ENCODE results near the gene NELFA.

The NELFA gene

DNA sequence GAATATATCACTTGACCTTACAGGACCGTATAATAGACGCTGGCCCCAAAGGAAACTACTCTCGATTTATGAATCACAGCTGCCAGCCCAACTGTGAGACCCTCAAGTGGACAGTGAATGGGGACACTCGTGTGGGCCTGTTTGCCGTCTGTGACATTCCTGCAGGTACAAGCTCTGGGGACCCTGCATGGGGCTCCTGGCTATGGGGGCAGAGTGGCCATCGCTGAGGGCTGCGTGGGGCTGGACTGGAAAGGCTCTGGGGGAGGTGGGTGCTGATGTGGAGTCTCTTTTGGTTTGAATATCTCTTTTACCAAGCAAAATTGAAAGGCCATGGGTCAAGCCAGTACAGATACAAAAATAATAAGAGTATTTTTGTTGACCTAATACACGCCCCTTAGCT, 33.9 kb downstream of the NELFA start:
- Histone ChIP-seq H3K9me3 (ENCODE audit: control insufficient read depth, insufficient read depth, low read depth, low read length) (no peaks in the 10 kb centered on the region), H3K36me3 (ENCODE audit: control insufficient read depth in 2 of 2, insufficient read depth in 1 of 2, low read length in 2 of 2) (peaks cover 5 to 98% of the 10 kb centered on the region in 2 experiments; a peak in 2 of 3 replicates), H3K4me3 (ENCODE audit: low read depth, low read length) (no peak overlapping the region), H3K27ac (ENCODE audit: extremely low read depth, low read depth, low read length) (no peak overlapping the region), H3K4me1 (ENCODE audit: control insufficient read depth, insufficient read depth, low read length) (no peaks in the 10 kb centered on the region)
- TF ChIP-seq ZNF248 (tag by site-specific recombination; IDR thresholded peaks at IDR 0.05) (no peak), ZSCAN30 (tag by site-specific recombination; IDR thresholded peaks at IDR 0.05) (no peak), ZNF791 (tag by site-specific recombination; IDR thresholded peaks at IDR 0.05) (no peak), ZNF239 (tag by site-specific recombination; IDR thresholded peaks at IDR 0.05) (no peak)
- TF ChIP-seq, protein P1, sequence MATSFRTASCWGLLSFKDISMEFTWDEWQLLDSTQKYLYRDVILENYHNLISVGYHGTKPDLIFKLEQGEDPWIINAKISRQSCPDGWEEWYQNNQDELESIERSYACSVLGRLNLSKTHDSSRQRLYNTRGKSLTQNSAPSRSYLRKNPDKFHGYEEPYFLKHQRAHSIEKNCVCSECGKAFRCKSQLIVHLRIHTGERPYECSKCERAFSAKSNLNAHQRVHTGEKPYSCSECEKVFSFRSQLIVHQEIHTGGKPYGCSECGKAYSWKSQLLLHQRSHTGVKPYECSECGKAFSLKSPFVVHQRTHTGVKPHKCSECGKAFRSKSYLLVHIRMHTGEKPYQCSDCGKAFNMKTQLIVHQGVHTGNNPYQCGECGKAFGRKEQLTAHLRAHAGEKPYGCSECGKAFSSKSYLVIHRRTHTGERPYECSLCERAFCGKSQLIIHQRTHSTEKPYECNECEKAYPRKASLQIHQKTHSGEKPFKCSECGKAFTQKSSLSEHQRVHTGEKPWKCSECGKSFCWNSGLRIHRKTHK (tag by site-specific recombination; IDR thresholded peaks at IDR 0.05) = no peak
- TF ChIP-seq, protein P2, sequence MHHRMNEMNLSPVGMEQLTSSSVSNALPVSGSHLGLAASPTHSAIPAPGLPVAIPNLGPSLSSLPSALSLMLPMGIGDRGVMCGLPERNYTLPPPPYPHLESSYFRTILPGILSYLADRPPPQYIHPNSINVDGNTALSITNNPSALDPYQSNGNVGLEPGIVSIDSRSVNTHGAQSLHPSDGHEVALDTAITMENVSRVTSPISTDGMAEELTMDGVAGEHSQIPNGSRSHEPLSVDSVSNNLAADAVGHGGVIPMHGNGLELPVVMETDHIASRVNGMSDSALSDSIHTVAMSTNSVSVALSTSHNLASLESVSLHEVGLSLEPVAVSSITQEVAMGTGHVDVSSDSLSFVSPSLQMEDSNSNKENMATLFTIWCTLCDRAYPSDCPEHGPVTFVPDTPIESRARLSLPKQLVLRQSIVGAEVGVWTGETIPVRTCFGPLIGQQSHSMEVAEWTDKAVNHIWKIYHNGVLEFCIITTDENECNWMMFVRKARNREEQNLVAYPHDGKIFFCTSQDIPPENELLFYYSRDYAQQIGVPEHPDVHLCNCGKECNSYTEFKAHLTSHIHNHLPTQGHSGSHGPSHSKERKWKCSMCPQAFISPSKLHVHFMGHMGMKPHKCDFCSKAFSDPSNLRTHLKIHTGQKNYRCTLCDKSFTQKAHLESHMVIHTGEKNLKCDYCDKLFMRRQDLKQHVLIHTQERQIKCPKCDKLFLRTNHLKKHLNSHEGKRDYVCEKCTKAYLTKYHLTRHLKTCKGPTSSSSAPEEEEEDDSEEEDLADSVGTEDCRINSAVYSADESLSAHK (tag by site-specific recombination; IDR thresholded peaks at IDR 0.05) = no peak
- TF ChIP-seq, protein P3, sequence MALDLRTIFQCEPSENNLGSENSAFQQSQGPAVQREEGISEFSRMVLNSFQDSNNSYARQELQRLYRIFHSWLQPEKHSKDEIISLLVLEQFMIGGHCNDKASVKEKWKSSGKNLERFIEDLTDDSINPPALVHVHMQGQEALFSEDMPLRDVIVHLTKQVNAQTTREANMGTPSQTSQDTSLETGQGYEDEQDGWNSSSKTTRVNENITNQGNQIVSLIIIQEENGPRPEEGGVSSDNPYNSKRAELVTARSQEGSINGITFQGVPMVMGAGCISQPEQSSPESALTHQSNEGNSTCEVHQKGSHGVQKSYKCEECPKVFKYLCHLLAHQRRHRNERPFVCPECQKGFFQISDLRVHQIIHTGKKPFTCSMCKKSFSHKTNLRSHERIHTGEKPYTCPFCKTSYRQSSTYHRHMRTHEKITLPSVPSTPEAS (tag by site-specific recombination; IDR thresholded peaks at IDR 0.05) = no peak
- ChIA-PET POLR2A (no interaction called here), CTCF (no interaction called here)

DNA sequence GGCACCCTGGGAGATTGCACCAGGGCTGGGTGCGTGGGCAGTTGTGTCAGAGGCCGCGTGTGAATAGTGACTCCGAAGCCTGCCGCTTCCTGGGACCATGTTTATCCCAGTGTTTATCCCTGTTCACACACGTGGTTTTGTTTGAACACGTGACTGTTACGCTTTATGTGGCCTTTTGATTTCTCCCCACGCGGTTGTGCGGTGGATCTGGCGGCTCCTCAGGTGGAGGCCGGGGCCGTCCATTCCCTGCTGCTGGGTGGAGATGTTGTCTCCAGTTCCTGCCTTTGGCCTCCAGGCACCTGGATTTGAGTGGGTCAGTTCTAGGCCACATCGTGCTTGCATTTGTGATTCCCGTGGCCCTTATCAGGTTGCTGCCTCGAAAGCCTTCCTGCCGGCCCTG, 35.1 kb downstream of the NELFA start:
- Histone ChIP-seq H3K4me1 (ENCODE audit: control insufficient read depth, insufficient read depth, low read length) (no peaks in the 10 kb centered on the region), H3K27ac (ENCODE audit: extremely low read depth, low read depth, low read length) (no peak overlapping the region), H3K36me3 (ENCODE audit: control insufficient read depth in 2 of 2, insufficient read depth in 1 of 2, low read length in 2 of 2) (peaks cover 7 to 98% of the 10 kb centered on the region in 2 experiments; a peak in 2 of 3 replicates), H3K4me3 (ENCODE audit: low read depth, low read length) (no peak overlapping the region), H3K9me3 (ENCODE audit: control insufficient read depth, insufficient read depth, low read depth, low read length) (no peaks in the 10 kb centered on the region)
- POLR2A ChIA-PET = no interaction called here
- CTCF ChIA-PET = interaction anchor here (0.6 kb wide), 1 partner anchor 38 kb away, joined by 7 read pairs; no protein-coding TSS in a partner anchor
- TF ChIP-seq ZNF501 (tag by site-specific recombination; IDR thresholded peaks at IDR 0.05) (no peak), ZBTB17 (tag by site-specific recombination; IDR thresholded peaks at IDR 0.05) (no peak), ZBTB21 (tag by site-specific recombination; IDR thresholded peaks at IDR 0.05) (no peak), TRIM28 (IDR thresholded peaks at IDR 0.05; ENCODE audit: borderline replicate concordance, low read length) (no peak), ZNF292 (tag by site-specific recombination; IDR thresholded peaks at IDR 0.05; ENCODE audit: borderline replicate concordance, low read depth) (no peak), ZNF366 (tag by site-specific recombination; conservative IDR thresholded peaks at IDR 0.05) (no peak), ZNF610 (tag by site-specific recombination; IDR thresholded peaks at IDR 0.05; ENCODE audit: borderline replicate concordance) (no peak), ZNF341 (tag by site-specific recombination; IDR thresholded peaks at IDR 0.05; ENCODE audit: low read depth) (no peak), ZNF626 (tag by site-specific recombination; IDR thresholded peaks at IDR 0.05) (no peak), ZNF629 (tag by site-specific recombination; IDR thresholded peaks at IDR 0.05) (no peak), ZNF239 (tag by site-specific recombination; IDR thresholded peaks at IDR 0.05) (no peak), ZNF677 (tag by site-specific recombination; IDR thresholded peaks at IDR 0.05) (no peak)
- TF ChIP-seq, protein P4, sequence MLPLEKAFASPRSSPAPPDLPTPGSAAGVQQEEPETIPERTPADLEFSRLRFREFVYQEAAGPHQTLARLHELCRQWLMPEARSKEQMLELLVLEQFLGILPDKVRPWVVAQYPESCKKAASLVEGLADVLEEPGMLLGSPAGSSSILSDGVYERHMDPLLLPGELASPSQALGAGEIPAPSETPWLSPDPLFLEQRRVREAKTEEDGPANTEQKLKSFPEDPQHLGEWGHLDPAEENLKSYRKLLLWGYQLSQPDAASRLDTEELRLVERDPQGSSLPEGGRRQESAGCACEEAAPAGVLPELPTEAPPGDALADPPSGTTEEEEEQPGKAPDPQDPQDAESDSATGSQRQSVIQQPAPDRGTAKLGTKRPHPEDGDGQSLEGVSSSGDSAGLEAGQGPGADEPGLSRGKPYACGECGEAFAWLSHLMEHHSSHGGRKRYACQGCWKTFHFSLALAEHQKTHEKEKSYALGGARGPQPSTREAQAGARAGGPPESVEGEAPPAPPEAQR (tag by site-specific recombination; IDR thresholded peaks at IDR 0.05) = no peak

Measured in HEK293 (cell line).